Stimulated activated CD8-positive, alpha-beta memory T cell treated with anti-CD3 and anti-CD28 coated beads, Interleukin-4, amount 100 ng/mL, for 1 hour (primary cell): ENCODE measurements around the gene ITGA6.

Experiments used
- DNase-seq, 2 donors: peaks; one replicate each; pipeline ENCODE4 v3.0.0-alpha.2; 2020; ENCODE audit warnings: low read depth in 2 of 2, low spot score in 1 of 2

The ITGA6 gene

DNA sequence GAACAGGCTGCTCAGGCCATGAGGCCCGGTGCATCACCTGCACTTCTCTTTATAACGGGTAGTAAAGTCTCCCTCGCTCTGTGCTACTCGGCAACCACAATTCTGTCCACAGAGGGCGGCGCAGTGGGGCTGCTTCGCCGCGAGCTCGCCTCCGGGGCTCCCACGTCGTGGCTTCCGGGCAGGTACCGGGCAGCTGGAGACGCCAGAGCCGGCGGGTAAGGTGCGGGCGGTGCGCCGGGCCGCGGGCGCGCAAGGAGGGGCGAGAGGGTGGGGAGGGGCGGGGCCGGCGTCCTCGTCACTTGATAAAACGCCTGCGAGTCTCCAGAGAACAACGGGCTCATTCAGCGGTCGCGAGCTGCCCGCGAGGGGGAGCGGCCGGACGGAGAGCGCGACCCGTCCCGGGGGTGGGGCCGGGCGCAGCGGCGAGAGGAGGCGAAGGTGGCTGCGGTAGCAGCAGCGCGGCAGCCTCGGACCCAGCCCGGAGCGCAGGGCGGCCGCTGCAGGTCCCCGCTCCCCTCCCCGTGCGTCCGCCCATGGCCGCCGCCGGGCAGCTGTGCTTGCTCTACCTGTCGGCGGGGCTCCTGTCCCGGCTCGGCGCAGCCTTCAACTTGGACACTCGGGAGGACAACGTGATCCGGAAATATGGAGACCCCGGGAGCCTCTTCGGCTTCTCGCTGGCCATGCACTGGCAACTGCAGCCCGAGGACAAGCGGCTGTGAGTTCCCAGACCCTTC is at the start of gene ITGA6:
Gene ITGA6 (plus strand): TSS at position 331 of the 734 bp plus-strand sequence.
- peak; percentile 46 to 52 for DNase-seq

DNA sequence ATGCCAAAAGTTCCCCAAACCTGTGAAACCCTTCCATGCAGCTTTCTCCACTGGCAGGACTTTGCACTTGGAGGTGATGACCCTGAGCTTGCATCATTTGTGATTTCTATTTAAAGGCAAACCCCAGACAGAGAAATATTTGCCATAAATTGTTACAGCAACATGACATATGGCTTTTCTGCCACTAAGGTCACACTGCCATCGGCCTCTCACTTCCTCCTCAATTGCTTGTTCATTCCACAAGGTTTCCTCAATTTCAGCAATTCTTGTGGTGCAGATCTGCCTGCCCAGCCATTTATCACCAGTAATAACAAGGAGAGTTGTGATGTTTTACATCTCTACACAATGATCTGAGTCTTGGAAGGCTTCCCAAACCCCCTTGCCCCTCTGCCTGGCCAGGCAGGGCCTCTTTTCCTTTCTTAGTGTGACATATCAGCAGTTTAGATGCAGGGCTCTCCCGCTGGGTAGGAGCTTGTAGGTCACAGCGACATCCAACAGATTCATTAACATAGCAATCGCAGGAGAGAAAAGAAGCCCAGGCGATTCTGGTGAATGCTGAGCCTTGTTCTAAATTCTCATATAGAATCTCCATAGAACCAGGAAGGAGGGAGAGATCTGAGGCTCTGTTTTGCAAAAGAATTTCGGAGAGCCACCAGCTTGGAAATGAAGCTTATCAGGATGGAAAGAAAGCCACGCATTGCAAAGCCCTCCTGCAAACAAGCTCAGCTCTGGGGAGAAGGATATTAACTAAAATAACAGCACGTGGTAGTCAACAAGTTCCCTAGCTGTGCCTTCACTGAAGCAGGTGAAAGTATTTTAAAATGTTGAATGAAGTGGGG is 46.7 kb upstream of the ITGA6 start:
- DNase-seq: no peak

DNA sequence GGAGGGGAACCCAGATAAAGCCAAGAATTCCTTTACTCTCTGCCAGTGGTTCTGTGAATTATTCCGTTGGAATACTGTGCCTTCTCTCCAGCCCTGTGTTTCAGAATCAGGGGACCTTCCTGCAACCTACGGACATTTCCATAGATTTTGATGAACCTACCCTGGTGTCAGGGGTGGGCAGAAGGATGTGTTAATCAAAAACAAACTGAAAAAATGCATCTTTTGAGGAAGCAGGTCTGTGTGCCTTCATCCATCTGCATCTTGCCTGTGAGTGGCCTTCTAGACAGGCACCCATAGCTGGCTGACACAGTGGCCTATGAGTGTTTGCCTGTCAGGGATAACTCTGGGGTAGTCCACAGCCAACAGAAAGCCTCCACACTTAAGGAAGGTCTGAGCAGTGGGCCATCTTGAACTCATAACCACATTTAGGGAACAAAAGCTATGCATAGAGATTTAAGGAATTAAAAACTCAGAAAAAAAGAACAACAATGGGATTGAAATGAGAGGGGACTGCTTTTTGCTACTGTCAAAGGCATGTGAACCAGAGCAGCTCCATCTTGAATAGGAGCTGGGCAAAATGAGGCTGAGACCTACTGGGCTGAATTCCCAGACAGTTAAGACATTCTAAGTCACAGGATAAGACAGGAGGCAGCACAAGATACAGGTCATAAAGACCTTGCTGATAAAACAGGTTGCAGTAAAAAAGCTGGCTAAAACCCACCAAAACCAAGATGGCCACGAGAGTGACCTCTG is 45.9 kb upstream of the ITGA6 start:
- no peak for DNase-seq

GRCh38 chr2:172387361-172387760 is 40.0 kb upstream of the ITGA6 start:
- DNase-seq: no peak

GRCh38 chr2:172389685-172390339 is 37.6 kb upstream of the ITGA6 start:
- no peak for DNase-seq

- no peak for DNase-seq
Measured at GRCh38 chr2:172394002-172394401, 33.4 kb upstream of the ITGA6 start.

- DNase-seq: no peak
Measured at GRCh38 chr2:172395503-172395902, 31.9 kb upstream of the ITGA6 start.

DNA sequence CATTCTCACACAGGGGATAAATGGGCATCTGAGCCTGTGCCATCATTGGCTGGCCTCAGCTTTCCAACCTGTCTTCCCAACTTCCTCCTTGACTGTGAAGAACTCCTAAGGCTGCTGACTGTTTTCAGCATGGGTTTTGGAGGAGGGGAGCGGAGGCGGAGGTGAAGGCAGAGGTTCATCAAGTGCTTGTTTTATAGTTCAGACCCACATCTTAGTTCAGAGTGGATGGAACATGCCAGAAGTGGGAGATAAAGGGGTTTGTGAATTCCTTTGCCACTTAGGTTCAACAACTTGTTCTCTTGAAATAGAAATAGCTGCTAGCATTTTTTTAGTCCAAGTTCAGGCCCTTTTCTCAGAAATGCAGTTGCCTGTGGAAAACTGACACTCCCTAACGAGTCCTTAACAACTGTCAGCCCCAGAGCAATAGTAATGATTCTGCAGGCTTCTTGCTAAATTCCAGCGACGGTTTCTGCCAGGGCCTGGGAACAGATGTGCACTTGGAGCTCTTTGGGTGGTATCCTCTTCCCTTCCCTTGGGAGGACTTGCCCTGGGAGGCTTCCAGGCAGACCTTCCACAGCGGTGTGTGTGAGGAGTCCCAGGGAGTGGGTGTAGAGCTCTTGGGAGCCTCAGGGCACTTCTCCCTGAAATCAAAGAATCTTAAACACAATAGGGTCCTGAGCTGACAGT is 30.1 kb upstream of the ITGA6 start:
- DNase-seq: no peak

GRCh38 chr2:172398440-172398839 is 28.9 kb upstream of the ITGA6 start:
- no peak for DNase-seq

DNA sequence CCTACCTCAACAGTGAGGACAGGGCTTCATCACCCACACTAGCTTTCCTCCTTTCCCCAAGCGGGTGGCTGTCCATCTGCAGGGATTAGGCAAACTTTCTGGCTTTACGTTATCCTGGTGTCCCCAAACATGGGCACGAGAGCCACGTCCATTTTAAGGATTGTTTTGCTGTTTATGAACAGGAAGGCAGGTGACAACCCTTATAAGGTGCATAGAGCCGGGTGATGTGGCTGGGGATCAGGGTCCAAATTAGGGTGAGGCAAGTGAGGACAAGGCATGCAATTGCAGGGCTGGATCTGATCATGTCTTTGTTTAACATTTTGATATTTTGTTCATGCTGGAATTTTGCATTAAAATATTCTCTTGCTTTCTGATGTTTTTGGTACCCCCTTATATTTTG is 27.6 kb upstream of the ITGA6 start:
- DNase-seq: no peak

- DNase-seq: no peak
Measured at GRCh38 chr2:172402198-172402597, 25.2 kb upstream of the ITGA6 start.

DNA sequence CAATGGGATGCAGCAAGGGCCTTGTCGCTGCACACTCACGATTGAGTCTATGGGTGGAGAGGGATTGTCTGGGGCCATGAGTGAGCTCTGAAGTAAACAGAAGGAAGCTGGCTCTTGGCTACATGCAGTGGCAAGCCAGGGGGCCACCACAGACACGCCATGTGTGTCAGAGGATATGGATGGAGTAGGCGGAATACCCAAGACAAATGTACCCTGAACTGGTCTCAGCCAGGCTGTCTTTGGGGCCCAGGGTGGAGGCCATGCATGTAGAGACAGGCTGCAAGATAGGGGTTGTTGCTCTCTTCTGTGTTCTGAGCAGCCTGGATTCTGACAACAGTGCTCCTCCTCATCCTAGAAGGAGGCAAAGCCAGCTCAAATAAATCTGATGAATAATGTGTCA is 24.0 kb upstream of the ITGA6 start:
- DNase-seq: no peak

DNA sequence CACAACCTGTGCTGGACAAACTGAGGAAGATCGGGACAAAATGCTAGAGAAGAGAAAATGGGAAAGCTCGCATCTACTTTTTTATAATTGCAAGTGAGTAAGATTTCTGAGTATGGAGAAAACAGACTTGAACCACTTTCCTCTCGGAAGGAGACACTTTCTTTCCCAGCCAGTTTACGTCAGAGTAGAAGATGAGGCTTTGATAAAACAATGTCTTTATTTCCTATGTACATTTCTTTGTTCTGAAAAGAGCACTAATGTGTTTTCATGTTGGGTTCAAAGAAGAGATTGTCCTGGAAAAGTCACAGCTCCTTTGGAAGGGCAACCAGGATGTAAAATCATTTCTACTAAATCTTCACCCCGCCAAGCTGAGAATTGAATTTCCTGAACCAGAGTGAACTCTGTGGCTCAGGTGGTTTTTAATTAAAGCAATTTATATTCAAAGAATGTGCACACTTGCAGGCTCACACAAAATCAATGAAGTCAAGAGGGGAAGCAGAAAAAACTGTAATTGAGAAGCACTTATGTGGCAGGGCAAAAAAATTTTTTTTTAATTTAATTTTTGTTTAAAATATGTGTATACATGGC is 23.4 kb upstream of the ITGA6 start:
- DNase-seq: no peak

DNA sequence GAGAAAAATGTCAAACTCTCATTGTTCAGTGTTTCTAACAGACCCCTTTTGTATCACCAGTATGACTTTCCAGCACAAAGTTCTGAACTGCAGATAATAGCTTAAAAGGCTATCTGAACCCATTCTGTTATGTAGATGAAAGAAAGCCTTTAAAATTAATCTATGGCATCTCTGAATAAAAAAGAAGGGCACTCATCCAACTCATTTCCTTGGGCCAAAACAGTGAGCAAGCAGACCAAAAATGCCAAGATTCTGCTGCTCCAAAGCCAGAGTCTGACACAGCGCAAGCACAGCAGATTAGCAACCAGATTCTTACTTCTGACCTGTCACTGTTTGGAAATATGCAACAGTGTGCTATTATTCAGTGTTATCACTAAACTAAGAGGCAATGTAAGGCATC is 22.6 kb upstream of the ITGA6 start:
- no peak for DNase-seq

GRCh38 chr2:172405673-172406072 is 21.7 kb upstream of the ITGA6 start:
- no peak for DNase-seq

DNA sequence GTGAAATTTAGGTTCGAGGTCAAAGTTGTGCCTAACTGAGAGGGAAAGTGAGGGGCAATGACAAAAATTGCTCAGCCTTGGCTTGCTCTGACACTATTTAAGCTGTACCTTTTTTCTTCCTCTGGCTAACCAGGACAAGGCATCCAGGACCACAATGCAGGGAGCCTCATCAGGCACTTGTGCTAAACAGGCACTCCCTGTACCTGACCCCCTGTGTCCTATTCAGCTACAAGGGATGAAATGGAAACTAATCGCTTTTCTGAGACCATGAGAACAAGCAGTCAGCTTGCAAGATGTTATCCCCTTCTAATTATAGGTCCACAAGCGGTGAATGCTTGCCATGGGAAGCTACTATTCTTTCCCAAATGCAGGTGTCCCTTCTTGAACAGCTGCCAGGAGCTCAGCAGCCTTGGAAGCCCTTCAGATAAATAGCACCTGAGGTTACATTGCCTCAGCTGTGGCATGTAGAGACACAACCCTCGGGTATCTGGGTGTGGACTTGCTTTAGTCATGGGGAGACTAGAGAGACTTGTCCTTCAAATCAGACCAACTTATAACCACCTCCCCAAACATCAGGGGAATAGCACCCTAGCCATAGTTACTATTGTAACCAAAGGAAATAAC is 19.1 kb upstream of the ITGA6 start:
- no peak for DNase-seq

- no peak for DNase-seq
Measured at GRCh38 chr2:172409042-172409441, 18.3 kb upstream of the ITGA6 start.

GRCh38 chr2:172412984-172413492 is 14.3 kb upstream of the ITGA6 start:
- no peak for DNase-seq

DNA sequence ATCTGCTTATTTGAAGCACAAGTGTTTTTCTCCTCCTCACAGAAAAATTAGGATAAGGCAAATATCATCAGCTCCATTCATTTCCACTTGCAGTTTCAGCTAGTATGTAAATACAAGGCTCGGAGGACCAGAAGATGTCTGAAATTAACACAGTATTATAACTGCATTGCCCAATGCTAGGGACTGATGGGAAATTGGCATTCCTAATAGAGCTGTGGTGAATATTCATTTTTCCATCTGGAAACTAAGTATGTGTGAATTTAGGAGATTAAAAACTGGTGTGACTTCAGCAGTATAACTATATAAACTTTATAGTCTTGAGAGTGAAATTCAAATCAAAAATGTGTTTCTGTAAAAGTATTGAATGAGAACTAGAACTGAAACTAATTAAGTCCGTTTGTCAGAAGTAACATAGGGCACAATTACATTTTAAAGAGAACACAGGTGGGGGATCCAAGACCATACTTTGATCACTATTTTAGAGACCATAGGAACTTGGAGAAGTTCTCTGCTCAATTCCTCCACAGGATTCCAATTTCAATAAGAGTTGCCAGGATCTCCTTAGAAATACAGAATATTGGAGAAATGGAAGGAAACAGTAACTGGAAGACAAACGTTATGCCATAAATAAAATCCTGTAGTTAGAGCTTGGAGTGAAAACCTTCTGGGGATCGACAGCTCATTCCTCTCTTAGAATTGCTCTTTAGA is 12.1 kb upstream of the ITGA6 start:
- DNase-seq: no peak
